HFFc6 (cell line): Measurements from ENCODE around the gene TESK1. TPM values are rescaled to one million over a fixed set of nuclear protein-coding genes. Genes with fewer than 3 reads are reported as not detected.
"Not testable (repeated sequence)": the region's sequence is repeated elsewhere in the genome, so short reads cannot be mapped to it uniquely, and the experiment has no call there.

ENCODE experiments used
- DNase-seq: peaks from one replicate; pipeline ENCODE4 v3.0.0-alpha.2; 2018
- H3K27ac Mint-ChIP-seq: 2 replicates; pipeline ENCODE4 v1.8.0; 2020; ENCODE audit warnings: mild to moderate bottlenecking, mixed read lengths
- H3K27me3 Mint-ChIP-seq: 2 replicates; pipeline ENCODE4 v1.8.0; 2021; ENCODE audit warnings: mild to moderate bottlenecking, moderate library complexity, mixed read lengths; ENCODE audit not compliant: insufficient read depth
- H3K36me3 Mint-ChIP-seq: 2 replicates; pipeline ENCODE4 v1.8.0; 2021; ENCODE audit warnings: low read depth, mixed read lengths
- H3K4me1 Mint-ChIP-seq: 2 replicates; pipeline ENCODE4 v1.8.0; 2020; ENCODE audit warnings: low read depth, mixed read lengths
- H3K4me3 Mint-ChIP-seq: 2 replicates; pipeline ENCODE4 v1.8.0; 2020; ENCODE audit warnings: mild to moderate bottlenecking, moderate library complexity, mixed read lengths
- H3K9me3 Mint-ChIP-seq: 2 replicates; pipeline ENCODE4 v1.8.0; 2020; ENCODE audit warnings: mild to moderate bottlenecking, mixed read lengths
- CTCF ChIP-seq: fragments of 200-600 bp; sonication (generic); IDR thresholded peaks from 2 replicates; pipeline ENCODE4 v1.5.0; 2021; ENCODE audit warnings: antibody characterized with exemption, mild to moderate bottlenecking
- total RNA-seq, 6 experiments: library from RNA; stranded (reverse); fragmentation: NEBNext Ultra II Directional; extraction: Animal tissue kit (Norgen Biotek cat#: 25700); gene quantifications; 2 replicates in 1 of 6; 3 replicates in 5 of 6; pipeline ENCODE4 v1.2.3, GENCODE V29; 2021

TESK1 gene
- total RNA-seq, 6 experiments from 2014 or later: 25.4 to 33.2 (median 28.5) TPM

GRCh38 chr9:35593581-35593980 lies 11.5 kb upstream of the TESK1 start:
- peaks cover 17% of the 10 kb centered on the region for H3K36me3 Mint-ChIP-seq
- no peak for TF ChIP-seq CTCF

GRCh38 chr9:35594471-35594870 lies 10.6 kb upstream of the TESK1 start:
- no peak for DNase-seq
- no peak overlapping the region for H3K4me3 Mint-ChIP-seq
- no peak overlapping the region for H3K27ac Mint-ChIP-seq
- peaks cover 24% of the 10 kb centered on the region for H3K27me3 Mint-ChIP-seq
- H3K9me3 Mint-ChIP-seq: peaks cover 22% of the 10 kb centered on the region
- no peaks in the 10 kb centered on the region for H3K4me1 Mint-ChIP-seq
- H3K36me3 Mint-ChIP-seq: peaks cover 17% of the 10 kb centered on the region
- no peak for TF ChIP-seq CTCF

More at GRCh38 chr9:35593581-35593980, 11.5 kb upstream of the TESK1 start:
- H3K27ac Mint-ChIP-seq: no peak overlapping the region
- H3K4me1 Mint-ChIP-seq: no peaks in the 10 kb centered on the region
- DNase-seq: no peak
- H3K4me3 Mint-ChIP-seq: no peak overlapping the region
- peaks cover 22% of the 10 kb centered on the region for H3K9me3 Mint-ChIP-seq
- peaks cover 24% of the 10 kb centered on the region for H3K27me3 Mint-ChIP-seq

- peaks cover 22% of the 10 kb centered on the region for H3K9me3 Mint-ChIP-seq
- not testable (repeated sequence) for H3K4me3 Mint-ChIP-seq, DNase-seq, H3K27ac Mint-ChIP-seq, H3K4me1 Mint-ChIP-seq
- H3K27me3 Mint-ChIP-seq: peaks cover 18% of the 10 kb centered on the region
- peaks cover 17% of the 10 kb centered on the region for H3K36me3 Mint-ChIP-seq
These were observed 8.2 kb upstream of the TESK1 start for GRCh38 chr9:35596907-35597306.

- peaks cover 6% of the 10 kb centered on the region; the same call in 1 of the 2 replicates for H3K36me3 Mint-ChIP-seq
- DNase-seq: no peak
- peaks cover 18% of the 10 kb centered on the region for H3K4me1 Mint-ChIP-seq
- no peak overlapping the region for H3K4me3 Mint-ChIP-seq
- H3K9me3 Mint-ChIP-seq: 0 out of 2 replicates have a peak, but pooled peaks cover 5% of the 10 kb centered on the region
- TF ChIP-seq CTCF: no peak
- H3K27ac Mint-ChIP-seq: no peak overlapping the region
- peaks cover 3% of the 10 kb centered on the region for H3K27me3 Mint-ChIP-seq
These were observed 6.0 kb upstream of the TESK1 start for GRCh38 chr9:35598866-35599590.

- H3K27ac Mint-ChIP-seq: no peak overlapping the region
- no peak for DNase-seq
These were observed 5.1 kb upstream of the TESK1 start for GRCh38 chr9:35599763-35600604.

More at GRCh38 chr9:35599763-35600604, 5.1 kb upstream of the TESK1 start:
- H3K4me1 Mint-ChIP-seq: peaks cover 25% of the 10 kb centered on the region
- peak; percentile 53 for TF ChIP-seq CTCF
- H3K9me3 Mint-ChIP-seq: no peaks in the 10 kb centered on the region
- no peak overlapping the region for H3K4me3 Mint-ChIP-seq
- no peaks in the 10 kb centered on the region for H3K36me3 Mint-ChIP-seq
- H3K27me3 Mint-ChIP-seq: peaks cover 3% of the 10 kb centered on the region
